H1 (cell line): ENCODE results near the gene TMEM139. TPM values are rescaled to one million over a fixed set of nuclear protein-coding genes. Genes with fewer than 3 reads are reported as not detected.

Experiments
- CHD1 ChIP-seq: IDR thresholded peaks from 2 replicates; pipeline ENCODE4 v1.6.1; 2012; ENCODE audit warnings: low read depth, low read length, improper control_type of control experiment
- CHD7 ChIP-seq: fragments of 300-600 bp; sonication (generic); IDR thresholded peaks from 2 replicates; pipeline ENCODE4 v1.7.1; 2012; ENCODE audit warnings: low read length, moderate library complexity, mild to moderate bottlenecking, inconsistent platforms; ENCODE audit not compliant: insufficient replicate concordance
- GABPA ChIP-seq: IDR thresholded peaks from 2 replicates; pipeline ENCODE4 v1.6.1; 2011; ENCODE audit warnings: mild to moderate bottlenecking, low read length, moderate library complexity, borderline replicate concordance; ENCODE audit not compliant: insufficient read depth
- HDAC6 ChIP-seq: IDR thresholded peaks from one replicate; pipeline ENCODE4 v1.7.1; 2012; ENCODE audit warnings: low read depth, mild to moderate bottlenecking, inconsistent platforms, low read length, moderate library complexity
- KDM1A ChIP-seq: fragments of 200-600, 300-600 bp; sonication (generic); IDR thresholded peaks from 2 replicates; pipeline ENCODE4 v1.7.1; 2016; ENCODE audit warnings: mild to moderate bottlenecking, low read length, borderline replicate concordance
- POLR2AphosphoS5 ChIP-seq: IDR thresholded peaks from 2 replicates; pipeline ENCODE4 v1.6.1; 2011; ENCODE audit warnings: low read depth, low read length
- SRF ChIP-seq: IDR thresholded peaks from 2 replicates; pipeline ENCODE4 v1.6.1; 2011; ENCODE audit warnings: mild to moderate bottlenecking, low read depth, low read length, moderate library complexity
- polyA plus RNA-seq, 7 experiments: library from polyadenylated mRNA; depleted of rRNA in 3 of 7; stranded (reverse) in 5 of 7; unstranded in 2 of 7; fragments of >200 nt in 5 of 7; fragments of 200-250 nt in 2 of 7; gene quantifications; 1 replicate in 5 of 7; 2 replicates in 1 of 7; 4 replicates in 1 of 7; pipeline versions ENCODE4 v1.2.1 to v1.2.3, GENCODE V29; 2011 to 2013; ENCODE audit warnings: missing spikeins in 2 of 7, mixed read lengths in 2 of 7
- total RNA-seq: library from RNA; stranded (reverse); fragmentation: NEBNext Ultra II Directional; extraction: Animal tissue kit (Norgen Biotek cat#: 25700); gene quantifications from 2 replicates; pipeline ENCODE4 v1.2.1, GENCODE V29; 2021

TMEM139 gene
- total and polyA plus RNA-seq, 2 of the 8 experiments (the other 6 are each of a cell fraction or from before 2014, with no cell fraction given): 3.2 to 6.7 TPM

GRCh38 chr7:143300959-143301935 lies 16.5 kb downstream of the TMEM139 start (continued):
- no peak for TF ChIP-seq CHD1
- TF ChIP-seq CHD7: no peak
- TF ChIP-seq SRF: no peak
- no peak for TF ChIP-seq HDAC6
- TF ChIP-seq POLR2AphosphoS5: no peak
- no peak for TF ChIP-seq GABPA
- TF ChIP-seq KDM1A: no peak
